IMR-90 (cell line): ENCODE data around the gene WDR45B. TPM values are rescaled to one million over a fixed set of nuclear protein-coding genes. Genes with fewer than 3 reads are reported as not detected.

Source experiments
- ATAC-seq: fragments of 200-7000 bp; cut with Tn5 transposase; 2 replicates; pipeline ENCODE4 v1.9.1; 2020; ENCODE audit warnings: low read depth, mild to moderate bottlenecking, moderate library complexity
- BruUV-seq: library from RNA; stranded (reverse); fragments of 400-500 nt; replicated peaks from 2 replicates; lab custom pipeline; 2021; lab: Mats Ljungman, UMichigan
- CTCF ChIA-PET: fragments of 300-600 bp; formaldehyde crosslinking; extraction: SDS; loops from one replicate; lab custom pipeline; 2021; ENCODE audit warnings: antibody characterized with exemption; lab: Yijun Ruan, JAX
- POLR2A ChIA-PET: fragments of 300-600 bp; sonication (Branson Sonifier 250); formaldehyde crosslinking; loops from one replicate; lab custom pipeline; 2022; ENCODE audit warnings: antibody characterized with exemption; ENCODE audit not compliant: unreplicated experiment; lab: Charles Lee
- DNase-seq: peaks from one replicate; pipeline ENCODE4 v3.0.0; 2013
- H2AFZ ChIP-seq: replicated peaks from 2 replicates; pipeline ENCODE3; 2013; ENCODE audit warnings: low read length, mild to moderate bottlenecking; ENCODE audit not compliant: poor library complexity
- H2AK5ac ChIP-seq: 2 replicates; pipeline ENCODE4 v1.6.1; 2013; ENCODE audit warnings: low read depth, low read length, inconsistent platforms
- H2AK9ac ChIP-seq: replicated peaks from 2 replicates; pipeline ENCODE3; 2013; ENCODE audit warnings: mild to moderate bottlenecking, low read depth, low read length, moderate library complexity; ENCODE audit not compliant: poor library complexity
- H2BK120ac ChIP-seq: 2 replicates; pipeline ENCODE4 v1.6.1; 2013; ENCODE audit warnings: low read depth, low read length, inconsistent platforms
- H2BK15ac ChIP-seq: 3 replicates; pipeline ENCODE4 v1.6.1; 2013; ENCODE audit warnings: low read depth, low read length, inconsistent platforms
- H2BK20ac ChIP-seq: 2 replicates; pipeline ENCODE4 v1.6.1; 2013; ENCODE audit warnings: low read depth, mild to moderate bottlenecking, inconsistent platforms, low read length, moderate library complexity
- H2BK5ac ChIP-seq: 2 replicates; pipeline ENCODE4 v1.6.1; 2013; ENCODE audit warnings: mild to moderate bottlenecking, low read depth, low read length, inconsistent platforms; ENCODE audit not compliant: poor library complexity, severe bottlenecking
- H3K14ac ChIP-seq: replicated peaks from 2 replicates; pipeline ENCODE4 v1.6.1; 2013; ENCODE audit warnings: low read depth, low read length, inconsistent platforms
- H3K18ac ChIP-seq: 2 replicates; pipeline ENCODE4 v1.6.1; 2013; ENCODE audit warnings: low read depth, low read length, control low read depth
- H3K23ac ChIP-seq: 2 replicates; pipeline ENCODE4 v1.6.1; 2013; ENCODE audit warnings: low read depth, low read length, inconsistent platforms
- H3K27ac ChIP-seq: 2 replicates; pipeline ENCODE4 v1.5.1; 2013; ENCODE audit warnings: mild to moderate bottlenecking, control low read depth, low read length; ENCODE audit not compliant: insufficient read depth
- H3K27me3 ChIP-seq: 2 replicates; pipeline ENCODE4 v1.6.1; 2013; ENCODE audit warnings: low read length; ENCODE audit not compliant: control insufficient read depth, insufficient read depth
- H3K36me3 ChIP-seq: 2 replicates; pipeline ENCODE4 v1.6.1; 2013; ENCODE audit warnings: low read length, mixed read lengths; ENCODE audit not compliant: control insufficient read depth, insufficient read depth
- H3K4ac ChIP-seq: 2 replicates; pipeline ENCODE4 v1.6.1; 2013; ENCODE audit warnings: low read depth, low read length, inconsistent platforms
- H3K4me1 ChIP-seq: 2 replicates; pipeline ENCODE4 v1.6.1; 2013; ENCODE audit warnings: low read length, mixed read lengths; ENCODE audit not compliant: control insufficient read depth, insufficient read depth
- H3K4me2 ChIP-seq: 2 replicates; pipeline ENCODE4 v1.6.1; 2013; ENCODE audit warnings: low read depth, mild to moderate bottlenecking, control low read depth, low read length, moderate library complexity
- H3K4me3 ChIP-seq: 2 replicates; pipeline ENCODE4 v1.5.1; 2013; ENCODE audit warnings: low read depth, mild to moderate bottlenecking, control low read depth, low read length, moderate library complexity; ENCODE audit not compliant: insufficient read depth
- H3K56ac ChIP-seq: 2 replicates; pipeline ENCODE4 v1.6.1; 2013; ENCODE audit warnings: low read length, inconsistent platforms; ENCODE audit not compliant: insufficient read depth; ENCODE audit errors: extremely low read depth
- H3K79me1 ChIP-seq, 2 experiments: 2 replicates each; pipeline ENCODE4 v1.6.1; 2013; ENCODE audit warnings: low read length in 2 of 2, inconsistent platforms in 1 of 2, low read depth in 1 of 2
- H3K9ac ChIP-seq: 2 replicates; pipeline ENCODE4 v1.6.1; 2013; ENCODE audit warnings: low read depth, low read length, control low read depth
- H3K9me1 ChIP-seq: 2 replicates; pipeline ENCODE4 v1.6.1; 2013; ENCODE audit warnings: low read length, inconsistent platforms; ENCODE audit not compliant: insufficient read depth
- H3K9me3 ChIP-seq: 2 replicates; pipeline ENCODE4 v1.6.1; 2013; ENCODE audit warnings: low read length; ENCODE audit not compliant: control insufficient read depth, insufficient read depth
- H4K20me1 ChIP-seq: 2 replicates; pipeline ENCODE4 v1.6.1; 2013; ENCODE audit warnings: low read length, inconsistent platforms; ENCODE audit not compliant: insufficient read depth
- H4K5ac ChIP-seq: 2 replicates; pipeline ENCODE4 v1.6.1; 2013; ENCODE audit warnings: mild to moderate bottlenecking, low read depth, low read length, control low read depth
- H4K8ac ChIP-seq, 2 experiments: 2 replicates each; pipeline ENCODE4 v1.6.1; 2013; ENCODE audit warnings: low read depth in 2 of 2, low read length in 2 of 2, control low read depth in 1 of 2, inconsistent platforms in 1 of 2
- H4K91ac ChIP-seq: 2 replicates; pipeline ENCODE4 v1.6.1; 2013; ENCODE audit warnings: low read depth, low read length, inconsistent platforms; ENCODE audit not compliant: insufficient read depth
- BHLHE40 ChIP-seq: fragments of 150-350 bp; IDR thresholded peaks from 2 replicates; pipeline ENCODE4 v1.6.1; 2016; ENCODE audit warnings: mild to moderate bottlenecking, low read depth, low read length
- CEBPB ChIP-seq: IDR thresholded peaks from 2 replicates; pipeline ENCODE4 v1.6.1; 2012; ENCODE audit warnings: low read depth, low read length, improper control_type of control experiment
- CHD1 ChIP-seq: IDR thresholded peaks from 2 replicates; pipeline ENCODE4 v1.6.1; 2012; ENCODE audit warnings: low read depth, low read length, improper control_type of control experiment
- CTCF ChIP-seq: conservative IDR thresholded peaks from 2 replicates; pipeline ENCODE4 v1.5.1; 2012; ENCODE audit warnings: mild to moderate bottlenecking, low read depth, low read length, improper control_type of control experiment
- ELK1 ChIP-seq: fragments of 150-350 bp; IDR thresholded peaks from 2 replicates; pipeline ENCODE4 v1.6.1; 2016; ENCODE audit warnings: low read depth, mild to moderate bottlenecking, low read length, moderate library complexity, borderline replicate concordance
- FOS ChIP-seq: fragments of 150-350 bp; IDR thresholded peaks from 2 replicates; pipeline ENCODE4 v1.6.1; 2016; ENCODE audit warnings: low read depth, low read length
- NFE2L2 ChIP-seq: fragments of 150-350 bp; IDR thresholded peaks from 2 replicates; pipeline ENCODE4 v1.6.1; 2016; ENCODE audit warnings: low read depth, mild to moderate bottlenecking, low read length
- POLR2A ChIP-seq: IDR thresholded peaks from 2 replicates; pipeline ENCODE4 v1.6.1; 2012; ENCODE audit warnings: mild to moderate bottlenecking, low read depth, low read length
- RAD21 ChIP-seq: IDR thresholded peaks from 2 replicates; pipeline ENCODE4 v1.6.1; 2012; ENCODE audit warnings: low read length, improper control_type of control experiment
- RCOR1 ChIP-seq: IDR thresholded peaks from 2 replicates; pipeline ENCODE4 v1.6.1; 2012; ENCODE audit warnings: mild to moderate bottlenecking, low read length, improper control_type of control experiment; ENCODE audit not compliant: insufficient replicate concordance
- RFX5 ChIP-seq: IDR thresholded peaks from 2 replicates; pipeline ENCODE4 v1.8.0; 2012; ENCODE audit warnings: low read depth, mild to moderate bottlenecking, low read length, moderate library complexity
- SMC3 ChIP-seq: fragments of 150-350 bp; IDR thresholded peaks from 2 replicates; pipeline ENCODE4 v1.6.1; 2016; ENCODE audit warnings: low read depth, mild to moderate bottlenecking, antibody characterized with exemption, low read length, moderate library complexity
- USF2 ChIP-seq: fragments of 150-350 bp; IDR thresholded peaks from 2 replicates; pipeline ENCODE4 v1.6.1; 2017; ENCODE audit warnings: mild to moderate bottlenecking, antibody characterized with exemption, low read length, low read depth
- WGBS, 2 experiments: methylation state at CpG; one replicate each; pipeline versions ENCODE4 v1.1.5 to v1.1.7; 2013; ENCODE audit warnings: missing lambda C conversion rate in 2 of 2; ENCODE audit not compliant: insufficient read length in 1 of 2; ENCODE audit errors: extremely low coverage in 2 of 2; 5-methylcytosine and 5-hydroxymethylcytosine counted together
- dilution Hi-C: fragments of 300-500 bp; cut with HindIII; formaldehyde crosslinking; loops from one replicate; pipeline ENCODE4 v1.14.3; 2018; ENCODE audit warnings: low sequenced_read_pairs; ENCODE audit not compliant: unreplicated experiment
- in situ Hi-C: fragments of 300-500 bp; cut with MboI; formaldehyde crosslinking; loops from 3 replicates; pipeline ENCODE4 v1.14.3; 2019; ENCODE audit warnings: low sequenced_read_pairs, inconsistent platforms, mixed read lengths
- intact Hi-C: fragments of 100-400 bp; cut with micrococcal nuclease; formaldehyde crosslinking; loops from 2 replicates; pipeline ENCODE4 v1.10.0; 2022
- polyA plus RNA-seq, 3 experiments: library from polyadenylated mRNA; depleted of rRNA; stranded (reverse); fragments of >200 nt; gene quantifications; 2 replicates each; pipeline ENCODE4 v1.2.3, GENCODE V29; 2012; ENCODE audit warnings: low replicate concordance in 1 of 3
- total RNA-seq: library from RNA; depleted of rRNA; stranded (reverse); fragments of >200 nt; gene quantifications from 2 replicates; pipeline ENCODE4 v1.2.3, GENCODE V29; 2012

The WDR45B gene
- total and polyA plus RNA-seq, 2 of the 4 experiments (the other 2 are of a cell fraction) = 98.2 to 110 TPM

- in situ Hi-C loops = no loop called here
- POLR2A ChIA-PET = no interaction called here
These were observed 20.4 kb upstream of the WDR45B start for GRCh38 chr17:82668631-82669099.

More at GRCh38 chr17:82668631-82669099, 20.4 kb upstream of the WDR45B start:
- H2AK9ac ChIP-seq = peak overlapping the region; percentile 28
- no peaks in the 10 kb centered on the region for H3K9me3 ChIP-seq
- H3K4me3 ChIP-seq = no peak overlapping the region
- H4K91ac ChIP-seq = no peak overlapping the region
- CTCF ChIA-PET = interaction anchor here (0.5 kb wide), 1 partner anchor 176 kb away, joined by 3 read pairs; no protein-coding TSS in a partner anchor
- H2BK120ac ChIP-seq = no peak overlapping the region
- TF ChIP-seq CHD1 (no peak), RFX5 (no peak), CEBPB (no peak), CTCF (peak; percentile 52), ELK1 (no peak), POLR2A (no peak), RAD21 (peak; percentile 68), RCOR1 (no peak), BHLHE40 (no peak), USF2 (no peak), FOS (no peak), SMC3 (peak; percentile 45), NFE2L2 (no peak)
- no peak overlapping the region for H3K56ac ChIP-seq
- H3K23ac ChIP-seq = no peak overlapping the region
- 36% methylated on average over 13 of the region's 20 CpGs; no CpG with 5 or more reads in 1 of the 2 experiments for WGBS, 2 experiments
- H3K9me1 ChIP-seq = no peaks in the 10 kb centered on the region
- H2BK15ac ChIP-seq = no peak overlapping the region
- H4K8ac ChIP-seq = peak overlapping the region in 1 of 2 experiments; percentile 31; a peak in 1 of 4 replicates
- no peaks in the 10 kb centered on the region for H3K4me1 ChIP-seq
- H4K5ac ChIP-seq = no peak overlapping the region
- peak overlapping the region; percentile 75 for H2AFZ ChIP-seq
- DNase-seq (peak; percentile 44), ATAC-seq (peak; percentile 95)
- H3K4me2 ChIP-seq = 0 out of 2 replicates have a peak overlapping the region, but pooled peaks have one; percentile 26
- H3K27me3 ChIP-seq = no peaks in the 10 kb centered on the region
- no peak overlapping the region for H3K18ac ChIP-seq
- no peaks in the 10 kb centered on the region for H4K20me1 ChIP-seq
- BruUV-seq = no TSS peak
- H3K14ac ChIP-seq = no peak overlapping the region
- intact Hi-C loops = loop anchor here (2.0 kb wide), 1 partner anchor 98 kb away; no protein-coding TSS in a partner anchor
- H3K27ac ChIP-seq = no peak overlapping the region
- no peak overlapping the region for H2BK20ac ChIP-seq
- H3K4ac ChIP-seq = no peak overlapping the region
- H3K36me3 ChIP-seq = no peaks in the 10 kb centered on the region; the same call in 1 of the 2 replicates
- peak overlapping the region; percentile 6; the same call in 1 of the 2 replicates for H3K9ac ChIP-seq
- H2AK5ac ChIP-seq = no peak overlapping the region
- no peaks in the 10 kb centered on the region for H3K79me1 ChIP-seq
- H2BK5ac ChIP-seq = no peak overlapping the region
- dilution Hi-C loops = no loop called here
